Right cardiac atrium (tissue), 5 donors: Measurements from ENCODE around the gene ULK4. TPM values are rescaled to one million over a fixed set of nuclear protein-coding genes. Genes with fewer than 3 reads are reported as not detected.
A peak's percentile ranks its signal among the peaks of the same experiment; 100 is the strongest.
"Not testable (repeated sequence)": the region's sequence is repeated elsewhere in the genome, so short reads cannot be mapped to it uniquely, and the experiment has no call there.

Experiments
- ATAC-seq, 2 donors: fragments of 200-7000 bp; cut with Tn5 transposase; one replicate each; pipeline versions ENCODE4 v1.8.0 to v1.9.1; 2020; ENCODE audit warnings: moderate library complexity in 2 of 2, mild to moderate bottlenecking in 1 of 2
- DNase-seq, 3 donors: peaks; one replicate each; pipeline ENCODE4 v3.0.0-alpha.2; 2020
- H3K27ac ChIP-seq: one replicate; pipeline ENCODE4 v1.5.1; 2013; ENCODE audit warnings: mild to moderate bottlenecking, low read length, control low read depth, moderate library complexity
- H3K27me3 ChIP-seq: one replicate; pipeline ENCODE4 v1.6.1; 2013; ENCODE audit not compliant: control insufficient read depth, insufficient read depth
- H3K4me1 ChIP-seq: one replicate; pipeline ENCODE4 v1.6.1; 2013; ENCODE audit warnings: low read length; ENCODE audit not compliant: control insufficient read depth, insufficient read depth
- H3K4me3 ChIP-seq: one replicate; pipeline ENCODE4 v1.5.1; 2013; ENCODE audit warnings: low read length, control low read depth
- H3K9me3 ChIP-seq: one replicate; pipeline ENCODE4 v1.6.1; 2013; ENCODE audit warnings: low read length; ENCODE audit not compliant: control insufficient read depth
- WGBS: extraction: QIAGEN DNeasy Blood & Tissue Kit; methylation state at CpG from one replicate; pipeline ENCODE4 v1.1.7; 2013; 5-methylcytosine and 5-hydroxymethylcytosine counted together
- intact Hi-C, 4 donors: fragments of 100-400 bp; cut with DNase I; formaldehyde crosslinking; loops; one replicate each; pipeline versions ENCODE4 v1.11.0 to v1.14.0; 2022 to 2023
- polyA plus RNA-seq: library from polyadenylated mRNA; stranded (reverse); fragments of 200-250 nt; gene quantifications from one replicate; pipeline ENCODE4 v1.2.3, GENCODE V29; 2013
- total RNA-seq, 4 donors: library from RNA; stranded (reverse); fragmentation: NEBNext Ultra II Directional; extraction: Animal tissue kit (Norgen Biotek cat#: 25700); gene quantifications; one replicate each; pipeline ENCODE4 v1.2.1, GENCODE V29; 2021
- donor health status: healthy with polysubstance abuse.
- donor health status: DM: no; HTN: yes; CAD: no.
- donor health status: DM: no; HTN: no; CAD: no.
- donor health status: DM: no; HTN: yes; CAD: no; lungs with severe emphysema.
- donor health status: DM: yes; HTN: yes; CAD: no.

Gene ULK4
- total and polyA plus RNA-seq, 5 donors, result 13.8 to 22.4 (median 18.0) TPM

DNA sequence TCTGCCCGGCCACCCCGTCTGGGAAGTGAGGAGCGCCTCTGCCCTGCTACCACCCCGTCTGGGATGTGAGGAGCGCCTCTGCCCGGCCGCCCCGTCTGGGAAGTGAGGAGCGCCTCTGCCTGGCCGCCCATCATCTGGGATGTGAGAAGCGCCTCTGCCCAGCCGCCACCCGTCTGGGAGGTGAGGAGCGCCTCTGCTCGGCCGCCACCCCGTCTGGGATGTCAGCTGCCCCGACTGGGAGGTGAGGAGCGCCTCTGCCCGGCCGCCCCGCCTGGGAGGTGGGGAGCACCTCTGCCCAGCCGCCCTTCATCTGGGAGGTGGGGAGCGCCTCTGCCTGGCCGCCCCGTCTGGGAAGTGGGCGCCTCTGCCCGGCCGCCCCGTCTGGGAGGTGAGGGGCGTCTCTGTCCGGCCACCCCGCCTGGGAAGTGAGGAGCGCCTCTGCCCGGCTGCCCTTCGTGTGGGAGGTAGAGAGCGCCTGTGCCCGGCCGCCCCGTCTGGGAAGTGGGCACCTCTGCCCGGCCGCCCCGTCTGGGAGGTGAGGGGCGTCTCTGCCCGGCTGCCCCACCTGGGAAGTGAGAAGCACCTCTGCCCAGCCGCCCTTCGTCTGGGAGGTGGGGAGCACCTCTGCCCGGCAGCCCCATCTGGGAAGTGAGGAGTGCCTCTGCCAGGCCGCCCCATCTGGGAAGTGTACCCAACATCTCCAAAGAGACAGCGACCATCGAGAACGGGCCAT is 120.8 kb downstream of the ULK4 start:
- intact Hi-C loops, H3K27me3 ChIP-seq, H3K27ac ChIP-seq, H3K9me3 ChIP-seq, H3K4me3 ChIP-seq, ATAC-seq, H3K4me1 ChIP-seq: not testable (repeated sequence)
- peak in 1 of 3 donors; percentile 60 for DNase-seq
- 98% methylated on average over 52 of the region's 52 CpGs for WGBS

DNA sequence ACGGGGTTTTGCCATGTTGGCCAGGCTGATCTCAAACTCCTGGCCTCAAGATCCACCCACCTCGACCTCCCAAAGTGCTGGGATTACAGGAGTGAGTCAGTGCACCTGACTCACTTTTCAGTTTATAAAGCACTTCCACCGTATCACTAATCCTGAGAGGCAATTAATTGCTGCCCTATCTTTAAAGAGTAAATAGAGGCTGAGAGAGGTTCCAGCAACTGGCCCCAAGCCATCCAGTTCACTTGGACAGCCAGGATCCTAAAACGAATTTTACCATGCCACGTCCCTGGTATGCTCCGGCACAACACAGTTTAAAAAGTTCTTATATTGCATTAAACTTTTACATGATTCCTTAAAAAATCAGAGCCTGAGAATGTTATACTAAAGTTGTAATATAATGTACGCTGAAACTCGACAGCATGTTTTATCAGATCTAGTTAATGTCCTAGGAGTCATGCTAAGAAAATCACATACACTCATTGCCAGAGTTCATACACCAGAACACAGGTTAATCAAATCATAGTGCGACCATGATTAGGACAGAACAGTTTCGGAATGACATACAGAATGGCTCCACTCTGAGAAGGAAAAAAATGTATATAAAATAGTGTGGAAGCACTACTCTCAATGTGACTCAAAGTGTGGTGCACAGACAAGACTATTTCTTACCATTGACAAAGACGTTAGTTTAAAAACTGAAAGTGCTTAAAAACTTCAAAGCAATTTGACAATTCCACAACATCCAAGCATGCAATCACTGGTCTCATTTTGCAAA is 125.4 kb downstream of the ULK4 start:
- H3K4me3 ChIP-seq, result no peak overlapping the region
- WGBS, result 78% methylated on average over 11 of the region's 11 CpGs
- no peak overlapping the region for H3K27ac ChIP-seq
- ATAC-seq (no peak), DNase-seq (no peak)
- H3K27me3 ChIP-seq, result no peaks in the 10 kb centered on the region
- intact Hi-C loops, result no loop called here
- no peaks in the 10 kb centered on the region for H3K4me1 ChIP-seq
- H3K9me3 ChIP-seq, result no peaks in the 10 kb centered on the region

DNA sequence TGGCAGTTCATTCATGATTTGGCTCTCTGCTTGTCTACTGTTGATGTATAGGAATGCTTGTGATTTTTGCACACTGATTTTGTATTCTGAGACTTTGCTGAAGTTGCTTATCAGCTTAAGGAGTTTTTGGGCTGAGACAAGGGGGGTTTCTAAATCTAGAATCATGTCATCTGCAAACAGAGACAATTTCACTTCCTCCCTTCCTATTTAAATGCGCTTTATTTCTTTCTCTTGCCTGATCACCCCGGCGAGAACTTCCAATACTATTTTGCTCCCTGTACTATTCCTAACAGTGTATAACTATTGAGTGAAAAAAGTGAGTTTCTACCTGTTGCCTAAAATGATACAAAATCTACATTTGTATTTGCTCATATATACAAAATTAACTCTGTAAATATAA is 128.3 kb downstream of the ULK4 start:
- no peak for ATAC-seq
- H3K27ac ChIP-seq, result no peak overlapping the region
- no peaks in the 10 kb centered on the region for H3K9me3 ChIP-seq
- H3K4me1 ChIP-seq, result no peaks in the 10 kb centered on the region
- no peaks in the 10 kb centered on the region for H3K27me3 ChIP-seq
- WGBS, result 93% methylated on average over 3 of the region's 3 CpGs
- no peak for DNase-seq
- intact Hi-C loops, result no loop called here
- no peak overlapping the region for H3K4me3 ChIP-seq

DNA sequence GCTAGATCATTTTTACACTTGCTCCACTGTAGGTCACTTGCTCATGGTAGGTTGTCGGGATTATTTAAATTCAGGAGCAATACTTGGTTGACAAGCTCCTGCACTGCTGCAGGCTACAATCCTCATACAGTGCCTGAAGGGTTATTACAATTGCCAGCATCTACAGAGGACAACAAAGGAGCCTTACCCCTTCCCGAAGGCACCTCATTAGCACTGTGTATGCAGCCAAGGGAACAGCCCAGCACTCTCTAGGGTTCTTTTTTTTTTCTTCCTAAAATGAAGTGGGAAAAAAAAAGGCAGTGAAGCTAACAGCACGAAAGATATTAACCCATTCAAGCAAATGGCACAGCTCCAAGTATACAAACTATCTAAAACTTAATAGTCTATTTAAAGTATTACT is 142.7 kb downstream of the ULK4 start:
- DNase-seq (no peak), ATAC-seq (no peak)
- Histone ChIP-seq H3K27ac (no peak overlapping the region), H3K4me1 (no peaks in the 10 kb centered on the region), H3K4me3 (no peak overlapping the region), H3K9me3 (no peaks in the 10 kb centered on the region), H3K27me3 (no peaks in the 10 kb centered on the region)
- 55% methylated on average over 3 of the region's 3 CpGs for whole genome bisulfite sequencing
- intact Hi-C loops, result no loop called here

DNA sequence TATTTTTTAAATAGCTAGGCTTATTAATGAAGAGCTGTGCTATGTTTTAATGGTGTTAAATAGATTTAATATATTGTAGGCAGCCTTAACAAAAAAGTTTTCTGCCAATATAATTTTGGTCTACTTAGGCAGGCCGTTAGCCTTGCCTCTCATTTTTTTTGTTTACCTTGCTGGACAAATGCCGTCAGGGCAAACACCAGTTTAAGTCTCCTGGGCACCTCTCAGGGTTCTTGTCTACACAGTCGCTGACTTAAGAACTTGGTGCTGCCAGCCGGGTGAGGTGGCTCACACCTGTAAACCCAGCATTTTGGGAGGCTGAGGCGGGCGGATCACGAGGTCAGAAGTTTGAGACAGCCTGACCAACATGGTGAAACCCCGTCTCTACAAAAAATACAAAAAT is 153.3 kb downstream of the ULK4 start:
- ATAC-seq (no peak), DNase-seq (no peak)
- Histone ChIP-seq H3K27me3 (no peaks in the 10 kb centered on the region), H3K9me3 (no peaks in the 10 kb centered on the region), H3K27ac (no peak overlapping the region), H3K4me3 (no peak overlapping the region), H3K4me1 (no peaks in the 10 kb centered on the region)
- intact Hi-C loops, result no loop called here
- 94% methylated on average over 8 of the region's 8 CpGs for whole genome bisulfite sequencing

DNA sequence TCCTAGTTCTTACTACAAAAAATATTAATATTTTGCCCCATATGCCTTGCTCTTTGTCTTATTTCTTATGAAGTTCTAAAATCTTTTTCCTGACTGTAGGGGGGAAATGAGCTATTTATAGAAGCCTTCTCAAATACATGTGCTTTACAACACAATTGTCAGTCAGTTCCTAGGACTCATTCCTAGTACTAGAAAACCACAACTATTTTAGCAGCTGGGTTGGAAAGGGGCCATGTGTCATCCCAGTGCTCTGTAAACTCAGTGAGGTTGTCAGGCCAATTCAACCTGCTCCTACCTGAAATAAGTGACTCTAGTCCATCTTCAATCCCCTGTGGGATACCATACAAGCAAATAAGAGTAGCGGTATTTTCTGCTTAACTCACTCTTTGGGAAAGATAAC is 153.8 kb downstream of the ULK4 start:
- WGBS, result 84% methylated on average over 1 of the region's 1 CpG
- intact Hi-C loops, result no loop called here
- Histone ChIP-seq H3K9me3 (no peaks in the 10 kb centered on the region), H3K4me1 (no peaks in the 10 kb centered on the region), H3K27me3 (no peaks in the 10 kb centered on the region), H3K4me3 (no peak overlapping the region), H3K27ac (no peak overlapping the region)
- no peak for DNase-seq
- ATAC-seq, result no peak

DNA sequence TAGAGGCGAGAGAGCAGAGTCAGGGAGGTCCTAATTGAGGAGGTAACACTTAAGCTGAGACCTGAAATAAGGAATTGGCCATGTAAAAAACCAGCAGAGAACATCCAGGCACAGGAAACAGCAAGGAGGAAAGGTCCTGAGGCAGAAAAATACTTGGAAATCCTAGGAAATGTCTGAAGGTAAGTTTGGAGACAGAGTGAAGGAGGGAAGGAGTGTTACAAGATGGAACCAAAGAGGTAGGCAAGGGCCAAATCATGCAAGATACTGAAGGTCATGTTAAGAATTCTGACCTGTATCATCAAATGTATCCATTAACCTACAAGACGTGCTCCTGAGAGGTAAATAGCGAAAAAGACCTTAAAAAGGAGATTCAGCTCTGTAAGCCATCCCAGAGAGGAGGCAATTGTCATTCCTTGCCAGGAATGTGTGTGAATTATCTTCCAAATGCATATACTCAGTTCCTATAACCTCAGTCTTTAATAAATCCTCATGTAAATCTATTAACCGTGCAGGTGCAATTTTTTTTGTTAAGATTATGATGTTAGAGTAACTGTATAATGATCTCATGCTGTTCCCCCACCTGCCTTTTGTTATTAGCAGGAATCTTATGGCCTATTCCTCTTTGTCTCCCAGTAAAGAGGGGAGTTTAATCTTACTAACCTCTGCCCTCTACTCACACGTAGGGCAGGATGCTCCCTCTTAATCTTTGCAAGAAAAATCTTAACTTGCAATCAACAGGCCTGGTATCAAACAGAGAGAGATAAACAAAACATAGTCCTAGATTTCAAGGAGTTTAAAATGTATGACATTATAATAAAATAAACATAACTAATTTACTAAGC is 166.9 kb downstream of the ULK4 start:
- H3K9me3 ChIP-seq, result no peaks in the 10 kb centered on the region
- intact Hi-C loops, result no loop called here
- DNase-seq (no peak), ATAC-seq (no peak)
- no peak overlapping the region for H3K4me3 ChIP-seq
- no peak overlapping the region for H3K27ac ChIP-seq
- H3K4me1 ChIP-seq, result no peaks in the 10 kb centered on the region
- no peaks in the 10 kb centered on the region for H3K27me3 ChIP-seq
- WGBS, result 84% methylated on average over 5 of the region's 5 CpGs

DNA sequence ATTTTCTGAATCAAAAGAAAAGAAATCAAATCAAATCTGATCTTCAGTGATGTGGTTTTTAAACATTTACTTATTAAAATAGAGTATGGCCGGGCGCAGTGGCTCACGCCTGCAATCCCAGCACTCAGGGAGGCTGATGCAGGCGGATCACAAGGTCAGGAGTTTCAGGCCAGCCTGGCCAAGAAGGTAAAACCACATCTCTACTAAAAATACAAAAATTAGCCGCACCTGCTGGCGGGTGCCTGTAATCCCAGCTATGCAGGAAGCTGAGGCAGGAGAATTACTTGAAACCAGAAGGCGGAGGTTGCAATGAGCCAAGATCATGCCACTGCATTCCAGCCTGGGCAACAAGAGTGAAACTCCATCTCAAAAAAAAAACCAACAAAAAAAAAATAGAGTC is 169.1 kb downstream of the ULK4 start:
- no peak for ATAC-seq
- Histone ChIP-seq H3K9me3 (no peaks in the 10 kb centered on the region), H3K4me1 (no peaks in the 10 kb centered on the region), H3K27me3 (no peaks in the 10 kb centered on the region), H3K27ac (no peak overlapping the region), H3K4me3 (no peak overlapping the region)
- no peak for DNase-seq
- intact Hi-C loops, result no loop called here
- WGBS, result 96% methylated on average over 7 of the region's 7 CpGs

DNA sequence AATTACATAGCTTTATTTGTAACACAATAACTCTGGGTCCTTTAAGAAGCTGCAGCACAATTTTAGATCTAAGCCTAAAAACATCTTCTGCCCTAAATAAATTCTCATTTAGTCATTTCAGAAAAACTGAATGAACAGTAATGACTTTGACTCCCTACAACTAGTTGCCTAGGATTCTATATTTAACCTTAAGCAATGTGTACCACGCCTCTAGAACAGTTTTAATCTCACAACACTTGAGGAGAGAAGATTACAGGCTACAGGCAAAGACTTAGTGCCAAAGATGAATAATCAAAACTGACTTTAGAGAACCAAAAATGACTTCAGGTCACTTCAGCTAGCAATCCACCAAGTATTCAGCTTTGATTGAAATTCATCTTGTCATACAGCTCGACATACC is 192.8 kb downstream of the ULK4 start:
- DNase-seq, result no peak
- 50% methylated on average over 2 of the region's 2 CpGs for WGBS
- H3K27me3 ChIP-seq, result no peaks in the 10 kb centered on the region
- no peak overlapping the region for H3K4me3 ChIP-seq
- intact Hi-C loops, result no loop called here
- no peak overlapping the region for H3K27ac ChIP-seq
- ATAC-seq, result peak in 1 of 2 donors; percentile 64
- no peaks in the 10 kb centered on the region for H3K4me1 ChIP-seq
- no peaks in the 10 kb centered on the region for H3K9me3 ChIP-seq

DNA sequence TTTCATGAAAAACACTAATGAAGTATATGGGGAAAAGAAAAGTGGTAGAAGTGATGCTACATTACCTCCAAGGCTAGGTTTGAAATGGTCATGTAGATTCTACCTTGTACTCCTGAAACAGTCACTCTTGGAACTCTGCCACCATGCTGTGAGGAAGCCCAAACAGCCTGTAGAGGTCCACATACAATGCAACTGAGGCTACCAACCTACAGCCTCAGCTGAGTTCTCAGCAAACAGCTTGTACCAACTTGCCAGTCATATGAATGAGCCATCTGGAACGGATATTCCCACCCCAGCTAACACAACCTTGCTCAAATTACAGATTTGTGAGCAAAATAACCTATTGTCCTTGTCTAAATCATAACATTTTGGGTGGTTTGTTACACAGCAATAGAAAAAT is 193.5 kb downstream of the ULK4 start:
- intact Hi-C loops, result no loop called here
- Histone ChIP-seq H3K27ac (no peak overlapping the region), H3K4me3 (no peak overlapping the region), H3K27me3 (no peaks in the 10 kb centered on the region), H3K4me1 (no peaks in the 10 kb centered on the region), H3K9me3 (no peaks in the 10 kb centered on the region)
- 95% methylated on average over 1 of the region's 1 CpG for WGBS
- no peak for DNase-seq
- ATAC-seq, result no peak

DNA sequence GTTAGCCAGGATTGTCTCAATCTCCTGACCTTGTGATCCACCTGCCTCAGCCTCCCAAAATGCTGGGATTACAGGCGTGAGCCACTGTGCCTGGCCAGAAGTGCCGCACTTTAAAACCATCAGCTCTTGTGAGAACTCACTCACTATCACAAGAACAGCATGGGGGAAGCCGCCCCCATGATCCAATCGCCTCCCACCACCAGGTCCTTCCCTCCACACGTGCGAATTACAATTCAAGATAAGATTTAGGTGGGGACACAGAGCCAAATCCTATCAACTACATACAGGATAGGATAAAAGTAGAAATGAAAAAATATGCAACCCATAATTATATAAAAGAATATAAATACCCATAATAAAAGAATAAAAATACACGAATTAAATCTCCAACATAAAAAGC is 199.0 kb downstream of the ULK4 start:
- DNase-seq, intact Hi-C loops, ATAC-seq, H3K9me3 ChIP-seq, H3K27ac ChIP-seq, H3K27me3 ChIP-seq, H3K4me1 ChIP-seq, H3K4me3 ChIP-seq: not testable (repeated sequence)
- 80% methylated on average over 7 of the region's 7 CpGs for WGBS
